AG04449 (cell line): ENCODE data around the gene TEAD3.

Experiments
- CTCF ChIA-PET: fragments of 350-600 bp; formaldehyde crosslinking; extraction: SDS; loops from one replicate; lab custom pipeline; 2021; ENCODE audit warnings: antibody characterized with exemption; lab: Yijun Ruan, JAX
- POLR2A ChIA-PET: fragments of 400-600, 350-600 bp; formaldehyde crosslinking; extraction: SDS; loops from one replicate; lab custom pipeline; 2020; ENCODE audit warnings: antibody characterized with exemption, inconsistent platforms; lab: Yijun Ruan, JAX
- DNase-seq: peaks from one replicate; pipeline ENCODE4 v3.0.0-alpha.2; 2010; ENCODE audit warnings: low read depth, low spot score
- H3K4me3 ChIP-seq: 2 replicates; pipeline ENCODE4 v1.5.1; 2011; ENCODE audit warnings: low read depth, mild to moderate bottlenecking, control low read depth, low read length
- CTCF ChIP-seq: IDR thresholded peaks from one replicate; pipeline ENCODE4 v1.5.1; 2011; ENCODE audit warnings: mild to moderate bottlenecking, moderate library complexity, low read length, control low read depth, inconsistent platforms; ENCODE audit not compliant: insufficient read depth; ENCODE audit errors: missing control alignments

Gene TEAD3

GRCh38 chr6:35487658-35488516 is 9.0 kb downstream of the TEAD3 start:
- H3K4me3 ChIP-seq, result no peak overlapping the region
- DNase-seq, result no peak
- CTCF ChIA-PET, result interaction anchor here (1.1 kb wide), 1 partner anchor 8 kb away, joined by 3 read pairs; no protein-coding TSS in a partner anchor
- TF ChIP-seq CTCF, result no peak
- POLR2A ChIA-PET, result interaction anchor here (0.5 to 2.4 kb wide), 4 partner anchors 10 to 1072 kb away, joined by 5 to 11 read pairs (median 6); no protein-coding TSS in a partner anchor

- DNase-seq, result no peak
- TF ChIP-seq CTCF, result no peak
- ChIA-PET POLR2A (interaction anchor here (1.8 kb wide), 1 partner anchor 13 kb away, joined by 6 read pairs; no protein-coding TSS in a partner anchor), CTCF (interaction anchor here (0.7 to 1.2 kb wide), 5 partner anchors 11 to 251 kb away, joined by 3 to 6 read pairs (median 4); partner anchors contain the start of gene RPL10A)
- no peak overlapping the region for H3K4me3 ChIP-seq
These were observed 10.6 kb downstream of the TEAD3 start for GRCh38 chr6:35486005-35486925.

GRCh38 chr6:35485402-35485877 is 11.4 kb downstream of the TEAD3 start:
- TF ChIP-seq CTCF, result no peak

DNA sequence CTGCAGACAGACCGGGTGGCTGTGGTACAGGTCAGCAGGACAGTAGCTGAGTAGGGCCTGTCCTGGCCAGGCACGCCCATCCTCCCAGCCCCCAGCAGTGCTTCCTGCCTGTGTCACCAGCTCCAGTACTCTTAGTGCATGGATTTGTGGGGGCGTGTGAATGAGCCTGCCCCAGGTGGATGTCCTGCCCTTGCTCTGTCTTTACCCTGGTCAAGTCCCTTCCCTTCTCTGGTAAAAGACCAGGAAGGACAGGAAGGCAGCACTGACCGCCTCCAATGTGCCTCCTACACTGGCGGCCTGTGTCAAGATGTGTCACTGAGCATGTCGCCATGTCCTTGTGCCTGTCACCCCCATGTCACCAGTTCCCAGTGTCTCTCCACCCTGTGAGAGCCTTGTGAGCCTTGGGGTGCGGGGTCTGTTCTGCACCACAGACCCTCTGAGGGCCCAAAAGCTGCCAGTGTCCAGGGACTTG is 11.9 kb downstream of the TEAD3 start:
- no peak for TF ChIP-seq CTCF
- no peak for DNase-seq
- CTCF ChIA-PET, result interaction anchor here (1.6 to 1.7 kb wide), 2 partner anchors 12 to 13 kb away, joined by 3 to 6 read pairs; no protein-coding TSS in a partner anchor
- no peak overlapping the region for H3K4me3 ChIP-seq
- POLR2A ChIA-PET, result interaction anchor here (2.0 kb wide), 1 partner anchor 14 kb away, joined by 12 read pairs; no protein-coding TSS in a partner anchor

More at GRCh38 chr6:35485402-35485877, 11.4 kb downstream of the TEAD3 start:
- CTCF ChIA-PET, result interaction anchor here (1.6 to 1.7 kb wide), 2 partner anchors 12 to 14 kb away, joined by 3 to 6 read pairs; no protein-coding TSS in a partner anchor
- DNase-seq, result no peak
- no peak overlapping the region for H3K4me3 ChIP-seq
- POLR2A ChIA-PET, result interaction anchor here (2.0 kb wide), 1 partner anchor 14 kb away, joined by 12 read pairs; no protein-coding TSS in a partner anchor

DNA sequence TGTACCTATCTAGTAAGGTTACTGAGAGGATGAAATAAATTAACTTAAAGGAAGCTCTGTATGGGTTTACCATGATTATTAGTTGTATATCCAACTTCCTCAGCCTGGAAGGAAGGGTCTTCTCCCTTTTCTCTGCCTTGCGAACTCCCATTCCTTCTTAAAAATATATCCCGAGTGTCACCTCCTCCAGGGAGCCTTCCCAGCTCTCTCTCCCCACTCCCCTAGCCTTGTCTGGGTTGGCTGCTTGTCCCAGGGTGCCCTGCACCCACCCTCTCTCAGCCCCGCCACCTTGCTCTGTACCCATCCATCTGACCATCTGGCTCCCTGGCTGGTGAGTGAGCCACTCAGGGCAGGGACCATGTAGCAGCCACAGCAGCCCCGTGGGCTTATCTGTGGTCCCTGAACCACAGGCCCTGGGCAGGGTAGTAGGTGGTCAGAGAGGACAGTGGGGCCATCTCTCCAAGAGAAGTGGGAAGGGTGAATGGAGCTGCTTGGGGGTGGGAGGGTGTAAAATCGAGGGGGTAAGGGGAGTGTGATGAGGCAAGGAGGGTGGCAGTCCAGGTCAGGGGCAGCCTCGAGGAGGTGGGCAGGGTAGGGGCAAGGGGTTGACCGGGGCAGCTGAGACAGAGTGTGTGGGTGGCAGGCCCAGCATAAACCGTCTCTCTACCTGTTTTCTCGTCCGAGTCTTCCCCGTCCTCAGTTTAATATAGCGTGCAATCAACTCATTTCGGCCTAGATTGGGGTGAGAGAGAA is 12.8 kb downstream of the TEAD3 start:
- H3K4me3 ChIP-seq, result no peak overlapping the region
- DNase-seq, result no peak
- ChIA-PET POLR2A (interaction anchor here (2.0 kb wide), 1 partner anchor 13 kb away, joined by 12 read pairs; no protein-coding TSS in a partner anchor), CTCF (interaction anchor here (1.6 to 1.8 kb wide), 3 partner anchors 11 to 16 kb away, joined by 3 to 9 read pairs (median 6); partner anchors contain the start of gene RPL10A)
- no peak for TF ChIP-seq CTCF
